GM23248 (cell line): ENCODE measurements around the gene SLC6A11.

ENCODE experiments used
- EZH2 ChIP-seq: fragments of 200-600 bp; sonication (generic); IDR thresholded peaks from 2 replicates; pipeline ENCODE4 v1.6.1; 2018; ENCODE audit warnings: antibody characterized with exemption, mild to moderate bottlenecking; ENCODE audit not compliant: insufficient read depth, poor library complexity, severe bottlenecking
- EZH2phosphoT487 ChIP-seq: fragments of 200-600 bp; sonication (generic); IDR thresholded peaks from 2 replicates; pipeline ENCODE4 v1.6.1; 2018; ENCODE audit warnings: antibody characterized with exemption, moderate library complexity, mild to moderate bottlenecking, low read depth; ENCODE audit not compliant: insufficient read depth

DNA sequence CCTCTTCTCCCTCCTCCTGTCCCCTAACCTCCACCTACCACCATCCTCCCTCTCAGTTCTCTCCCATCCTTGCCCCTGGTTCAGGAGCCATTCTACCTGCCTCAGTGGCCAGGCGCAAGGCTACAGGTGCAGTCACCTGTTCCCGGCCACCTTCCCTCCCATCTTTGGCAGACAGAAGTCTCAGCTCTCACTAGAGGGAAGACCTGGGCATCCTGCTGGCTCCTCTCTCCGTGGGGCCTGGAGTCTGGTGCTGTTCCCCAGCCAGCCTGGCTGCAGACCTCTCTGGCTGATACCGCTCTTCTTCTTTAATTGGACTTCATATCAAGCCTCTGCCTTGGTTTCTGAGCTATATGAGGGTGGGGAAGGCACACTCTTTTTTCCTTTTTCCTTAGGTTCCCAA, 123.5 kb downstream of the SLC6A11 start:
- no peak for TF ChIP-seq EZH2
- no peak for TF ChIP-seq EZH2phosphoT487
